ENCODE measurements around the gene TCEA3. TPM values are rescaled to one million over a fixed set of nuclear protein-coding genes. Genes with fewer than 3 reads are reported as not detected.
A peak's percentile ranks its signal among the peaks of the same experiment; 100 is the strongest.

Gene TCEA3
- total RNA-seq, 2 donors from 2014 or later, result 110 to 140 TPM

DNA sequence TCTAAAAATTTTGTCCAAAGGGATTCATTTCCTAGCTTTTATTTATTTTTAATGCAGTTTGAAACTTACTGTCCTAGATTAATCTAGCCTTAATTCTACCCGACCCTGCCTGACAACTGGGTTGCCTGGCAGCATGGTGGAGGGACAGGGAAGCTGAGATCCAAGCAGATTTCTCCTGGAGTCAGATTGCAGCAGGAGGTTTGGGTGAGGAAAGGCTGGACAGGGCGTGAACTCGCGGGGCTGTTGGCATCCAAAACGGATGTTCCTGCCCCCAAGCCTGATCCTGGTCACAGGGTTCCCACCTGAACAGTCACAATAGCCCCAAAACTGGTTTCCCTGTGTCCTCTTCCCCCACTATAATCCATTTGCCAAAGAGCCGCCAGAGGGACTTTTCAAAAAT lies 23.2 kb downstream of the TCEA3 start:
- DNase-seq (no peak), ATAC-seq (no peak)
- intact Hi-C loops (cut with DNase I), result no loop called here
- Histone ChIP-seq H3K9me3 (no peaks in the 10 kb centered on the region), H3K27me3 (no peaks in the 10 kb centered on the region), H3K4me1 (peaks cover 41% of the 10 kb centered on the region), H3K36me3 (replicated peaks in 1 of 2; ENCODE audit: insufficient read depth in 1 of 2, low read depth in 2 of 2) (peaks cover 0 to 3% of the 10 kb centered on the region in 2 donors), H3K27ac (peak overlapping the region in 2 of 4 donors; percentile 29 to 67), H3K4me3 (no peak overlapping the region)
- TF ChIP-seq POLR2A (IDR thresholded peaks at IDR 0.05), result no peak
- TF ChIP-seq, protein P1, sequence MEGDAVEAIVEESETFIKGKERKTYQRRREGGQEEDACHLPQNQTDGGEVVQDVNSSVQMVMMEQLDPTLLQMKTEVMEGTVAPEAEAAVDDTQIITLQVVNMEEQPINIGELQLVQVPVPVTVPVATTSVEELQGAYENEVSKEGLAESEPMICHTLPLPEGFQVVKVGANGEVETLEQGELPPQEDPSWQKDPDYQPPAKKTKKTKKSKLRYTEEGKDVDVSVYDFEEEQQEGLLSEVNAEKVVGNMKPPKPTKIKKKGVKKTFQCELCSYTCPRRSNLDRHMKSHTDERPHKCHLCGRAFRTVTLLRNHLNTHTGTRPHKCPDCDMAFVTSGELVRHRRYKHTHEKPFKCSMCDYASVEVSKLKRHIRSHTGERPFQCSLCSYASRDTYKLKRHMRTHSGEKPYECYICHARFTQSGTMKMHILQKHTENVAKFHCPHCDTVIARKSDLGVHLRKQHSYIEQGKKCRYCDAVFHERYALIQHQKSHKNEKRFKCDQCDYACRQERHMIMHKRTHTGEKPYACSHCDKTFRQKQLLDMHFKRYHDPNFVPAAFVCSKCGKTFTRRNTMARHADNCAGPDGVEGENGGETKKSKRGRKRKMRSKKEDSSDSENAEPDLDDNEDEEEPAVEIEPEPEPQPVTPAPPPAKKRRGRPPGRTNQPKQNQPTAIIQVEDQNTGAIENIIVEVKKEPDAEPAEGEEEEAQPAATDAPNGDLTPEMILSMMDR (IDR thresholded peaks at IDR 0.05), result no peak
- WGBS, 2 donors, result 77 to 89% methylated on average over 6 of the region's 6 CpGs

DNA sequence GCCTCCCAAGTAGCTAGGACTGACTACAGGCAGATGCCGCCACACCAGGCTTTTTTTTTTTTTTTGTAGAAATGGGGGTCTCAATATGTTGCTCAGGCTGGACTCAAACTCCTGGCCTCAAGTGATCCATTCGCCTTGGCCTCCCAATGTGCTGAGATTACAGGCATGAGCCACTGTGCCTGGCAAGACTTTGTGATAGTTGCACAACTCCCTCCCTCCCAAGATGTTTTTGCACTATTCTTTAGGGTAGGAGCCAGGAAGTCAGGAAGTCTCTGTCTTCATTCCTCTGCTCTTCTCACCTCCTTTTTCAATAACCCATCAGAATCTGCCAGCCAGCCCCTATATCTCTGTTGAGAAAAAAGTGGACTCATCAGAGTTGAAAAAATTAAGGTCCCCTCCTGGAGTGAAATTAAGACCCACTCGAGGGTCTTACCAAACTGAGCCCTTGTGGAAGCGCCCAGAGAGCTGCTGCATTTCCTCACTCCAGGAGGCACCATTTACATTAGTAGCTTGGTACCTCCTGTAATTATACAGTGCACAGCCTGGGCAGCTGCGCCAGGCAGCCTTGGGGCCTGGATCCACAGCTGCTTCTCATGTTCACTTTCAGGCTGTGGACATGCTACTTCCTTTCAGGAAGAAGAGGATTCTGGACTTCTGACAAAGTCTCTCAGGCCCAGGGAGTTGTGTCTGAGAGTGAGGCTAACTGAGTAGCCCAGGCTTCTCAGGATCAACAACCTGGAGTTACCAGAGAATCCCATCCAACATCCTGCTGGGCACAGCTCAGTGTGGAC lies 24.0 kb downstream of the TCEA3 start:
- no peak for ATAC-seq
- no peak for DNase-seq
- H3K36me3 ChIP-seq (replicated peaks in 1 of 2; ENCODE audit: insufficient read depth in 1 of 2, low read depth in 2 of 2), result peaks cover 0 to 6% of the 10 kb centered on the region in 2 donors
- intact Hi-C loops (cut with DNase I), result no loop called here
- peak overlapping the region in 2 of 4 donors; percentile 29 to 30 for H3K27ac ChIP-seq
- TF ChIP-seq, protein P1 (IDR thresholded peaks at IDR 0.05), result no peak
- TF ChIP-seq POLR2A (IDR thresholded peaks at IDR 0.05), result no peak
- peaks cover 34% of the 10 kb centered on the region for H3K4me1 ChIP-seq
- WGBS, 2 donors, result 87 to 92% methylated on average over 4 to 5 of the region's 5 CpGs
- no peaks in the 10 kb centered on the region for H3K27me3 ChIP-seq
- no peak overlapping the region for H3K4me3 ChIP-seq
- H3K9me3 ChIP-seq, result no peaks in the 10 kb centered on the region

DNA sequence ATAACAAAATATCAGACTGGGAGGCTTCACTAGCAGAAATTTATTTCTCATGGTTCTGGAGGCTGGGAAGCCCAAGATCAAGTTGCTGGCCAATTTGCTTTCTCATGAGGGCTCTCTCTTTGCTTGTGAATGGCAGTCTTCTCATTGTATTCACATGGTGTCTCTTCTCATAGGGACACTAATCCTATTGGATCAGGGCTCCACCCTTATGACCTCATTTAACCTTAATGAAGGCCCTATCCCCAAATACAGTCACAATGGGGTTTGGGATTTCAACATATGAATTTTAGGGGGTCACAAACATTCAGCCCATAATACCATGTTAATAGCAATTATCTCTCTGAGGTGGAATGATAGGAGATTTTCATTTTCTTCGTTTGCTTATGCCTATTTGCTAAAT lies 25.3 kb downstream of the TCEA3 start:
- DNase-seq, result no peak
- WGBS, 2 donors, result 95 to 96% methylated on average over 1 of the region's 1 CpG
- H3K4me3 ChIP-seq, result no peak overlapping the region
- H3K9me3 ChIP-seq, result no peaks in the 10 kb centered on the region
- TF ChIP-seq, protein P1 (IDR thresholded peaks at IDR 0.05), result no peak
- TF ChIP-seq POLR2A (IDR thresholded peaks at IDR 0.05), result no peak
- no peak for ATAC-seq
- peaks cover 34% of the 10 kb centered on the region for H3K4me1 ChIP-seq
- H3K36me3 ChIP-seq (replicated peaks in 1 of 2; ENCODE audit: insufficient read depth in 1 of 2, low read depth in 2 of 2), result peaks cover 0 to 6% of the 10 kb centered on the region in 2 donors
- intact Hi-C loops (cut with DNase I), result no loop called here
- no peaks in the 10 kb centered on the region for H3K27me3 ChIP-seq
- H3K27ac ChIP-seq, result no peak overlapping the region

DNA sequence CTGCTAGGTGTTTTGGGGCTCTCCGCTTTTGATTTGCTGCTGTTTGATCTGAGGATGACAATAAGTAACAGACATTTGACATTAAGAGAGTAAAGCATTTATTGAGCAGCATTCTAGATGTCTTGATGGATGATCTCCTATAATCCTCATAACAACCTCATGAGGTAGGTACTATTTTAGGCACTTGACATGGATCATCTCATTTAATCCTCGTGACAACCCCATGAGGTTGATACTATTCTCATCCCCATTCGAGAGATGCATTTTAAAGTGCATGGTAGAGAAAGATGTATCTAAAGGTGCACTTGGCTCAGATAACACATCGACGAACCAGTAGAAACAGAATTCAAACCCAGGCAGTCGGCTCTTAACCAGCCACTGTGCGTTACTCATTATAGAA lies 26.6 kb downstream of the TCEA3 start:
- Histone ChIP-seq H3K27me3 (no peaks in the 10 kb centered on the region), H3K9me3 (no peaks in the 10 kb centered on the region), H3K4me3 (no peak overlapping the region), H3K36me3 (replicated peaks in 1 of 2; ENCODE audit: insufficient read depth in 1 of 2, low read depth in 2 of 2) (peaks cover 0 to 6% of the 10 kb centered on the region in 2 donors), H3K4me1 (peaks cover 31% of the 10 kb centered on the region), H3K27ac (no peak overlapping the region)
- no peak for ATAC-seq
- WGBS, 2 donors, result 93 to 94% methylated on average over 7 of the region's 7 CpGs
- TF ChIP-seq, protein P1 (IDR thresholded peaks at IDR 0.05), result no peak
- TF ChIP-seq POLR2A (IDR thresholded peaks at IDR 0.05), result no peak
- intact Hi-C loops (cut with DNase I), result no loop called here
- no peak for DNase-seq

DNA sequence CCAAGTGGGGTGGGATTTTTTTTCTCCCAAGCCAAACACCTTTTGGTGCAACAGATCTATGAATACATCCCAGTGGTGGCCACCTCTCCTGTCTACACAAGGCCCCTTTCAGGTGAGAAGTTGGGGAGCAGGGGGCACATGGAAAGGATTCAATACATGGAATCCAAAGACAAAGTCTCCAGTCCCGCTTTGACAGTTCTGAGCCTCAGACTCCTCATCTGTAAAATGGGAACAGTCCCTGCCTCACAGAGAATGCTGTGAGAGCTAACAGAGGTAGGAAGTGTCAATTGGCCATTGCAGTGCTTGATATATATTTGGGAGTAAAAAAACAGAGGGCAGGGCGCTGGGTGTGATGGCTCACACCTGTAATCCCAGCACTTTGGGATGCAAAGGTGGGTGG lies 28.2 kb downstream of the TCEA3 start:
- no peak overlapping the region for H3K4me3 ChIP-seq
- intact Hi-C loops (cut with DNase I), result no loop called here
- ATAC-seq (no peak), DNase-seq (no peak)
- peaks cover 30% of the 10 kb centered on the region for H3K4me1 ChIP-seq
- peaks cover 0 to 6% of the 10 kb centered on the region in 2 donors for H3K36me3 ChIP-seq (replicated peaks in 1 of 2; ENCODE audit: insufficient read depth in 1 of 2, low read depth in 2 of 2)
- no peaks in the 10 kb centered on the region for H3K27me3 ChIP-seq
- peak overlapping the region in 1 of 4 donors; percentile 70 for H3K27ac ChIP-seq
- H3K9me3 ChIP-seq, result no peaks in the 10 kb centered on the region
- WGBS, 2 donors, result 93 to 100% methylated on average over 2 of the region's 2 CpGs
- TF ChIP-seq POLR2A (IDR thresholded peaks at IDR 0.05), result no peak
- TF ChIP-seq, protein P1 (IDR thresholded peaks at IDR 0.05), result no peak

All from body of pancreas (tissue), 4 donors.